ENCODE measurements around the gene DYRK3. TPM values are rescaled to one million over a fixed set of nuclear protein-coding genes. Genes with fewer than 3 reads are reported as not detected.

Gene DYRK3
- total and polyA plus RNA-seq, 2 of the 13 experiments (the other 11 are each of a cell fraction or from before 2014, with no cell fraction given): 0.48 to 2.8 TPM

- TF ChIP-seq ZKSCAN8 (CRISPR knock-in tag; IDR thresholded peaks at IDR 0.05; ENCODE audit: borderline replicate concordance): no peak
- no peak for TF ChIP-seq ATF7 (IDR thresholded peaks at IDR 0.05)
- no peak for TF ChIP-seq ATF7 (CRISPR knock-in tag; IDR thresholded peaks at IDR 0.05)
- TF ChIP-seq ZNF333 (CRISPR knock-in tag; IDR thresholded peaks at IDR 0.05; ENCODE audit: borderline replicate concordance): no peak
- 0 out of 2 replicates have a peak, but pooled peaks have one; percentile 14 for TF ChIP-seq CEBPG (CRISPR knock-in tag; IDR thresholded peaks at IDR 0.05)
- no peak for TF ChIP-seq XRCC5 (optimal IDR thresholded peaks at IDR 0.05; ENCODE audit: low read length)
- TF ChIP-seq FOXA1 (IDR thresholded peaks at IDR 0.05): no peak
- TF ChIP-seq FOXA1 (CRISPR knock-in tag; IDR thresholded peaks at IDR 0.05): no peak
- no peak for TF ChIP-seq ATF5 (CRISPR knock-in tag; IDR thresholded peaks at IDR 0.05; ENCODE audit: low read depth)
- TF ChIP-seq ZNF318 (CRISPR knock-in tag; IDR thresholded peaks at IDR 0.05): no peak
- TF ChIP-seq ARHGAP35 (CRISPR knock-in tag; IDR thresholded peaks at IDR 0.05; ENCODE audit: borderline replicate concordance): no peak
- TF ChIP-seq LRRFIP1 (CRISPR knock-in tag; conservative IDR thresholded peaks at IDR 0.05): no peak
- TF ChIP-seq GABPB1 (CRISPR knock-in tag; IDR thresholded peaks at IDR 0.05): 0 out of 2 replicates have a peak, but pooled peaks have one; percentile 12
- no peak for TF ChIP-seq ZNF280D (CRISPR knock-in tag; IDR thresholded peaks at IDR 0.05)
- no peak for TF ChIP-seq IKZF1 (IDR thresholded peaks at IDR 0.05)
- no peak for TF ChIP-seq IRF1 (CRISPR knock-in tag; IDR thresholded peaks at IDR 0.05; ENCODE audit: low read depth)
Measured at GRCh38 chr1:206691604-206692003, 56.3 kb downstream of the DYRK3 start (continued).
